ENCODE results near the gene PSMD12. TPM values are rescaled to one million over a fixed set of nuclear protein-coding genes. Genes with fewer than 3 reads are reported as not detected.
A peak's percentile ranks its signal among the peaks of the same experiment; 100 is the strongest.
"Not testable (repeated sequence)": the region's sequence is repeated elsewhere in the genome, so short reads cannot be mapped to it uniquely, and the experiment has no call there.

Gene PSMD12
- total and polyA plus RNA-seq, 11 donors, result 18.2 to 57.5 (median 46.5) TPM

GRCh38 chr17:67411397-67411796, 45.0 kb upstream of the PSMD12 start:
- TF ChIP-seq POLR2A (IDR thresholded peaks at IDR 0.05) (no peak), CTCF (IDR thresholded peaks at IDR 0.05) (no peak)
- H3K9me3 ChIP-seq, result peaks cover 0 to 7% (median 0%) of the 10 kb centered on the region in 12 donors
- intact Hi-C loops (cut with DNase I), result no loop called here

GRCh38 chr17:67408455-67408830, 42.1 kb upstream of the PSMD12 start:
- H3K27ac ChIP-seq; DNase-seq; H3K36me3 ChIP-seq; H3K9me3 ChIP-seq; intact Hi-C loops (cut with DNase I); ATAC-seq; H3K4me3 ChIP-seq; H3K27me3 ChIP-seq: not testable (repeated sequence)
- 59 to 77% (median 72%) methylated on average over 3 of the region's 3 CpGs for WGBS, 4 donors
- H3K4me1 ChIP-seq, result peaks cover 0 to 22% (median 4%) of the 10 kb centered on the region in 12 donors

More at GRCh38 chr17:67411397-67411796, 45.0 kb upstream of the PSMD12 start:
- ATAC-seq (no peak), DNase-seq (no peak)
- no peaks in the 10 kb centered on the region for H3K36me3 ChIP-seq
- WGBS, 4 donors, result 91 to 95% (median 93%) methylated on average over 4 of the region's 4 CpGs
- H3K27ac ChIP-seq, result no peak overlapping the region
- H3K4me3 ChIP-seq, result no peak overlapping the region
- H3K27me3 ChIP-seq, result no peaks in the 10 kb centered on the region
- H3K4me1 ChIP-seq, result peaks cover 0 to 22% (median 4%) of the 10 kb centered on the region in 12 donors

- TF ChIP-seq CTCF (IDR thresholded peaks at IDR 0.05), result no peak
- TF ChIP-seq POLR2A (IDR thresholded peaks at IDR 0.05), result no peak
- Histone ChIP-seq H3K4me1 (peaks cover 0 to 41% (median 10%) of the 10 kb centered on the region in 12 donors), H3K9me3 (no peaks in the 10 kb centered on the region), H3K27me3 (no peaks in the 10 kb centered on the region), H3K36me3 (peaks cover 0 to 2% (median 0%) of the 10 kb centered on the region in 9 donors), H3K4me3 (no peak overlapping the region), H3K27ac (no peak overlapping the region)
- 84 to 96% (median 93%) methylated on average over 6 of the region's 6 CpGs for WGBS, 4 donors
- DNase-seq (no peak), ATAC-seq (no peak)
- intact Hi-C loops (cut with DNase I), result no loop called here
These were observed 37.1 kb upstream of the PSMD12 start for GRCh38 chr17:67403483-67403882.

- ATAC-seq, result no peak
- TF ChIP-seq CTCF (IDR thresholded peaks at IDR 0.05) (no peak), POLR2A (IDR thresholded peaks at IDR 0.05) (no peak)
- 86 to 96% (median 89%) methylated on average over 2 of the region's 2 CpGs for WGBS, 4 donors
- Histone ChIP-seq H3K9me3 (no peaks in the 10 kb centered on the region), H3K4me1 (peaks cover 0 to 41% (median 10%) of the 10 kb centered on the region in 12 donors), H3K4me3 (no peak overlapping the region), H3K27me3 (no peaks in the 10 kb centered on the region), H3K27ac (peak overlapping the region in 1 of 12 donors; percentile 71), H3K36me3 (peaks cover 0 to 2% (median 0%) of the 10 kb centered on the region in 9 donors)
- DNase-seq, result no peak
- intact Hi-C loops (cut with DNase I), result no loop called here
These were observed 36.7 kb upstream of the PSMD12 start for GRCh38 chr17:67403065-67403464.

Measured in heart left ventricle (tissue), 16 donors.